CD4-positive, alpha-beta T cell treated with Interleukin-4 for 1 hour (primary cell): ENCODE results near the gene FXYD4.
"Not testable (repeated sequence)": the region's sequence is repeated elsewhere in the genome, so short reads cannot be mapped to it uniquely, and the experiment has no call there.

Source experiments
- DNase-seq, 2 donors: peaks; one replicate each; pipeline ENCODE4 v3.0.0-alpha.2; 2020 to 2022

FXYD4 gene

GRCh38 chr10:43421201-43421507, 49.7 kb downstream of the FXYD4 start:
- DNase-seq, result no peak

DNA sequence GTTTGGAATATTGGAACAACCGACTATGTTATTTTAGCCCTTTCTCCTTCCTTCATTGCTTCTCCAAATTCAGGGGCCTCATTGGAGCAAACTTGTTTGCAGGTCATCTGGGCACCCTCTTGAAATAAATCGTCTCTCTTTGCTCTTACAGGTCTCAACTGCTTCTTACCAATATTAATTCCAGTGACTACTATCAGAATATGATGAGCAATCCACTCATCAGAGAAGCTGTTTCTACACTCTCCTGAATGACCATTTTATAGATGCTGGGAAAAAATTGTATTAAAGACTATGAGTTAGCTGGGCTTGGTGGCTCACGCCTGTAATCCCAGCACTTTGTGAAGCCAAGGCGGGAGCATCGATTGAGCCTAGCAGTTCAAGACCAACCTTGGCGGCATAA, 50.1 kb downstream of the FXYD4 start:
- DNase-seq, result no peak

DNA sequence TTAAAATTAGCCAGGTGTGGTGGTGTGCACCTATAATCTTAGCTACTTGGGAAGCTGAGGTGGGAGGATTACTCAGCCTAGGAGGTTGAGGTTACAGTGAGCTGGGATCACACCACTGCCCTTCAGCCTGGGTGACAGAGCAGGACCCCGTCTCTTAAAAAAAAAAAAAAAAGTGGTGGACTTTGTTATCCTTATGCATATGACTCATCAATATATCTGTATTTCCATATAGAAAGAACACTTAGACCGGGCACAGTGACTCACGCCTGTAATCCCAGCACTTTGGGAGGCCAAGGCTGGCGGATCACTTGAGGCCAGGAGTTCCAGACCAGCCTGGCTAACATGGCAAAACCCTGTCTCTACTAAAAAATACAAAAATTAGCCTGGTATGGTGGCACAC, 50.5 kb downstream of the FXYD4 start:
- DNase-seq, result not testable (repeated sequence)

GRCh38 chr10:43424416-43424815, 53.0 kb downstream of the FXYD4 start:
- no peak for DNase-seq
